T-helper 17 cell (primary cell): ENCODE data around the gene PIGV. TPM values are rescaled to one million over a fixed set of nuclear protein-coding genes. Genes with fewer than 3 reads are reported as not detected.

Source experiments
- ATAC-seq: fragments of 150-1000 bp; cut with Tn5 transposase; 2 replicates; pipeline ENCODE4 v1.10.0; 2021; ENCODE audit warnings: mild to moderate bottlenecking, moderate library complexity
- DNase-seq, 3 donors: peaks; one replicate each; pipeline versions ENCODE4 v3.0.0 to v3.0.0-alpha.2; 2020 to 2021
- H3K9me3 ChIP-seq: one replicate; pipeline ENCODE4 v1.7.0; 2013; ENCODE audit warnings: low read length, mild to moderate bottlenecking; ENCODE audit not compliant: control insufficient read depth, poor library complexity, severe bottlenecking
- H3K27ac Mint-ChIP-seq: one replicate; pipeline ENCODE4 v1.8.0; 2022; ENCODE audit warnings: mild to moderate bottlenecking, moderate library complexity, mixed read lengths
- H3K27me3 Mint-ChIP-seq: one replicate; pipeline ENCODE4 v1.8.0; 2022; ENCODE audit warnings: mixed read lengths
- H3K36me3 Mint-ChIP-seq: one replicate; pipeline ENCODE4 v1.8.0; 2022; ENCODE audit warnings: low read depth, mixed read lengths
- H3K4me1 Mint-ChIP-seq: one replicate; pipeline ENCODE4 v1.8.0; 2022; ENCODE audit warnings: mild to moderate bottlenecking, mixed read lengths
- H3K4me3 Mint-ChIP-seq: one replicate; pipeline ENCODE4 v1.8.0; 2022; ENCODE audit warnings: mild to moderate bottlenecking, moderate library complexity, mixed read lengths
- total RNA-seq, 4 donors: library from RNA in 2 of 4; stranded (reverse) in 2 of 4; gene quantifications; one replicate each; pipeline ENCODE4 v1.2.3 and lab custom pipeline; 2022 to 2026

The PIGV gene
- total RNA-seq, 2 donors from 2014 or later, result 12.0 to 14.3 TPM

- H3K4me3 Mint-ChIP-seq, result no peak overlapping the region
- no peak for DNase-seq
- H3K27me3 Mint-ChIP-seq, result no peaks in the 10 kb centered on the region
- no peak for ATAC-seq
- peaks cover 24% of the 10 kb centered on the region for H3K4me1 Mint-ChIP-seq
- no peak overlapping the region for H3K27ac Mint-ChIP-seq
- peaks cover 3% of the 10 kb centered on the region for H3K36me3 Mint-ChIP-seq
- no peaks in the 10 kb centered on the region for H3K9me3 ChIP-seq
These were observed 35.1 kb downstream of the PIGV start for GRCh38 chr1:26822737-26823395.

- peaks cover 6% of the 10 kb centered on the region for H3K36me3 Mint-ChIP-seq
- H3K27ac Mint-ChIP-seq, result peak overlapping the region; percentile 93
- ATAC-seq (no peak), DNase-seq (no peak)
- H3K4me1 Mint-ChIP-seq, result peaks cover 40% of the 10 kb centered on the region
- H3K4me3 Mint-ChIP-seq, result no peak overlapping the region
- no peaks in the 10 kb centered on the region for H3K27me3 Mint-ChIP-seq
- no peaks in the 10 kb centered on the region for H3K9me3 ChIP-seq
These were observed 37.0 kb downstream of the PIGV start for GRCh38 chr1:26824731-26825130.

- H3K4me3 Mint-ChIP-seq, result peak within 1 kb of the TSS; percentile 99
- peaks cover 9% of the 10 kb centered on the region for H3K36me3 Mint-ChIP-seq
- H3K27me3 Mint-ChIP-seq, result no peaks in the 10 kb centered on the region
- peak; percentile 70 to 76 (median 76) for DNase-seq
- H3K27ac Mint-ChIP-seq, result peak within 1 kb of the TSS; percentile 100
- peaks cover 43% of the 10 kb centered on the region for H3K4me1 Mint-ChIP-seq
- H3K9me3 ChIP-seq, result no peaks in the 10 kb centered on the region
- ATAC-seq, result peak; percentile 88
These were observed 38.7 kb downstream of the PIGV start, which contains the start of gene ZDHHC18 for GRCh38 chr1:26826261-26827105. Gene ZDHHC18 (plus strand): TSS chr1:26826688. CDS start chr1:26826805, 117 bp downstream.

GRCh38 chr1:26827106-26827604, 39.4 kb downstream of the PIGV start:
- Mint-ChIP-seq H3K27ac (peak overlapping the region; percentile 100), H3K36me3 (peaks cover 13% of the 10 kb centered on the region), H3K4me1 (peaks cover 50% of the 10 kb centered on the region), H3K27me3 (no peaks in the 10 kb centered on the region), H3K4me3 (peak overlapping the region; percentile 99)
- no peaks in the 10 kb centered on the region for H3K9me3 ChIP-seq
- DNase-seq (no peak), ATAC-seq (no peak)

GRCh38 chr1:26827663-26828062, 39.9 kb downstream of the PIGV start:
- ATAC-seq (no peak), DNase-seq (no peak)
- Mint-ChIP-seq H3K36me3 (peaks cover 14% of the 10 kb centered on the region), H3K27me3 (no peaks in the 10 kb centered on the region), H3K27ac (peak overlapping the region; percentile 100), H3K4me1 (peaks cover 55% of the 10 kb centered on the region), H3K4me3 (peak overlapping the region; percentile 99)
- H3K9me3 ChIP-seq, result no peaks in the 10 kb centered on the region

- Mint-ChIP-seq H3K27me3 (no peaks in the 10 kb centered on the region), H3K4me3 (peak overlapping the region; percentile 99), H3K36me3 (peaks cover 14% of the 10 kb centered on the region), H3K27ac (peak overlapping the region; percentile 100), H3K4me1 (peaks cover 60% of the 10 kb centered on the region)
- ATAC-seq, result peak; percentile 17
- H3K9me3 ChIP-seq, result no peaks in the 10 kb centered on the region
- DNase-seq, result no peak
These were observed 40.8 kb downstream of the PIGV start for GRCh38 chr1:26828411-26828991.

GRCh38 chr1:26829184-26829911, 41.6 kb downstream of the PIGV start:
- Mint-ChIP-seq H3K27ac (peak overlapping the region; percentile 100), H3K27me3 (no peaks in the 10 kb centered on the region), H3K4me3 (peak overlapping the region; percentile 99), H3K4me1 (peaks cover 67% of the 10 kb centered on the region), H3K36me3 (peaks cover 14% of the 10 kb centered on the region)
- no peak for DNase-seq
- H3K9me3 ChIP-seq, result no peaks in the 10 kb centered on the region
- no peak for ATAC-seq

- Mint-ChIP-seq H3K4me3 (peak overlapping the region; percentile 33), H3K27ac (peak overlapping the region; percentile 100), H3K36me3 (peaks cover 14% of the 10 kb centered on the region), H3K4me1 (peaks cover 71% of the 10 kb centered on the region), H3K27me3 (no peaks in the 10 kb centered on the region)
- ATAC-seq, result no peak
- no peaks in the 10 kb centered on the region for H3K9me3 ChIP-seq
- DNase-seq, result no peak
These were observed 43.3 kb downstream of the PIGV start for GRCh38 chr1:26831059-26831458.

GRCh38 chr1:26831546-26832248, 43.9 kb downstream of the PIGV start:
- peak in 1 of 3 donors; percentile 18 for DNase-seq
- ATAC-seq, result peak; percentile 24
- H3K4me3 Mint-ChIP-seq, result peak overlapping the region; percentile 68
- H3K27me3 Mint-ChIP-seq, result no peaks in the 10 kb centered on the region
- H3K36me3 Mint-ChIP-seq, result peaks cover 14% of the 10 kb centered on the region
- H3K4me1 Mint-ChIP-seq, result peaks cover 71% of the 10 kb centered on the region
- H3K27ac Mint-ChIP-seq, result peak overlapping the region; percentile 100
- H3K9me3 ChIP-seq, result no peaks in the 10 kb centered on the region

- Mint-ChIP-seq H3K36me3 (peaks cover 12% of the 10 kb centered on the region), H3K4me1 (peaks cover 68% of the 10 kb centered on the region), H3K27ac (peak overlapping the region; percentile 100), H3K27me3 (no peaks in the 10 kb centered on the region), H3K4me3 (peak overlapping the region; percentile 89)
- DNase-seq (no peak), ATAC-seq (no peak)
- no peaks in the 10 kb centered on the region for H3K9me3 ChIP-seq
These were observed 44.7 kb downstream of the PIGV start for GRCh38 chr1:26832249-26832960.

- peak overlapping the region; percentile 89 for H3K4me3 Mint-ChIP-seq
- no peaks in the 10 kb centered on the region for H3K27me3 Mint-ChIP-seq
- peaks cover 67% of the 10 kb centered on the region for H3K4me1 Mint-ChIP-seq
- peak; percentile 95 for ATAC-seq
- peak; percentile 82 to 89 (median 85) for DNase-seq
- H3K36me3 Mint-ChIP-seq, result peaks cover 14% of the 10 kb centered on the region
- H3K27ac Mint-ChIP-seq, result peak overlapping the region; percentile 100
- no peaks in the 10 kb centered on the region for H3K9me3 ChIP-seq
These were observed 46.0 kb downstream of the PIGV start for GRCh38 chr1:26833432-26834405.
